C4-2B (cell line): Measurements from ENCODE around the gene GON4L.

Source experiments
- H3K27ac ChIP-seq: fragments of 450-650 bp; 2 replicates; pipeline ENCODE4 v1.5.1; 2017
- ZFX ChIP-seq: fragments of 450-650 bp; IDR thresholded peaks from 2 replicates; pipeline ENCODE4 v1.6.1; 2017
- TF ChIP-seq, protein P1 (sequence below): fragments of 450-650 bp; conservative IDR thresholded peaks from 2 replicates; pipeline ENCODE4 v1.5.1; 2017; ENCODE audit warnings: mild to moderate bottlenecking

GON4L gene

DNA sequence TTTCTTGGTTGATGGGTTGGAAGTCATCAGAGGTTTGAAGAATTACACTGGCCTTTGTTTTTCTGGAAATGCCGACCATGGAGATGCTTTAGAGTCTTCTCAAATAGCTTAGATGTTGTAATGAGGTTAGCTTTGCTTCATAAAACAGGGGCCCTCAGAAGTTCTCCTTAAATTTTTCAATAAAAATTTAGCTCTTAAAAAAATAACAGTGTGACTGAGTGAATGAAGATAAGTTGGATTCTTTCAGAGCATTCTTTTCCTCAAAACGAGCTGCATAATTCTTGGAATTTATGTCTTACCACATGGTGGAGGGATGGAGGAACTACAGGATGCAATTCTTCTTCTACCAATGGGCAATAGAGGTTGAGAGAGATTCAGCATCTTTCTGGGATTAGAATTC is 25.8 kb upstream of the GON4L start:
- no peak for TF ChIP-seq ZFX
- TF ChIP-seq, protein P1, sequence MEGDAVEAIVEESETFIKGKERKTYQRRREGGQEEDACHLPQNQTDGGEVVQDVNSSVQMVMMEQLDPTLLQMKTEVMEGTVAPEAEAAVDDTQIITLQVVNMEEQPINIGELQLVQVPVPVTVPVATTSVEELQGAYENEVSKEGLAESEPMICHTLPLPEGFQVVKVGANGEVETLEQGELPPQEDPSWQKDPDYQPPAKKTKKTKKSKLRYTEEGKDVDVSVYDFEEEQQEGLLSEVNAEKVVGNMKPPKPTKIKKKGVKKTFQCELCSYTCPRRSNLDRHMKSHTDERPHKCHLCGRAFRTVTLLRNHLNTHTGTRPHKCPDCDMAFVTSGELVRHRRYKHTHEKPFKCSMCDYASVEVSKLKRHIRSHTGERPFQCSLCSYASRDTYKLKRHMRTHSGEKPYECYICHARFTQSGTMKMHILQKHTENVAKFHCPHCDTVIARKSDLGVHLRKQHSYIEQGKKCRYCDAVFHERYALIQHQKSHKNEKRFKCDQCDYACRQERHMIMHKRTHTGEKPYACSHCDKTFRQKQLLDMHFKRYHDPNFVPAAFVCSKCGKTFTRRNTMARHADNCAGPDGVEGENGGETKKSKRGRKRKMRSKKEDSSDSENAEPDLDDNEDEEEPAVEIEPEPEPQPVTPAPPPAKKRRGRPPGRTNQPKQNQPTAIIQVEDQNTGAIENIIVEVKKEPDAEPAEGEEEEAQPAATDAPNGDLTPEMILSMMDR = no peak
- H3K27ac ChIP-seq = no peak overlapping the region

DNA sequence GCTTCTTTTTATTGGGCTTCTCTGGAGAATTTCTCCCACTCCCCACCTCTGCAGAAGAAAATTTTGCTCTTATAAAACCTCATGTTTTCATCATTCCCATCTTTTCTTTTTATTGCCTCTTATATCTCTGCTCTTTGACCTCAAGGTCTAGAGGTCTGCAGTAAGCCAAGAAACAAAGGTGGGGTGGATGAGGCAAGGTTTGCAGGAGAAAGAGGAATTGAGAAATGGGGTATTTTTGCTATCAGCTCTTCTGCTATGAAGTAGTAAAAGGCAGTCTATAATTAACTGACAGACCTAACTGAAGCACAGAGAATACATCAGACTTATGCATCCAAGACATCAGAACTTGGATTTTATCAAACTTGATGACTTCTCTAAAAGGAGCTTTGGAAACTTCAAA is 25.2 kb upstream of the GON4L start:
- TF ChIP-seq, protein P1 = no peak
- TF ChIP-seq ZFX = no peak
- H3K27ac ChIP-seq = no peak overlapping the region

DNA sequence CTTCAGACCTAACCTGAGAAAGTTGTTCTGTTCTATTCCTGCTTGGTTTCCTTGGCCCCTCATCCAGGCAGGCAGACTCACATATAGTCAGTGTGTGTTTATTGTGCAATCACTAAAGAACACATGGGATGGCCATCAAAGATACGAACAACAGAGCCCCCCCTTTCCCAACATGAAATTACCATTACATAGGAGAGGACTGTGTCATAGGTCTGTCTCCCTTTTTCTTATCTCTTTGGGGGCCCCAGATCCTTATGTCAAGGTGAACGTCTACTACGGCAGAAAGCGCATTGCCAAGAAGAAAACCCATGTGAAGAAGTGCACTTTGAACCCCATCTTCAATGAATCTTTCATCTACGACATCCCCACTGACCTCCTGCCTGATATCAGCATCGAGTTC is 23.9 kb upstream of the GON4L start:
- TF ChIP-seq, protein P1 = no peak
- no peak for TF ChIP-seq ZFX
- no peak overlapping the region for H3K27ac ChIP-seq

DNA sequence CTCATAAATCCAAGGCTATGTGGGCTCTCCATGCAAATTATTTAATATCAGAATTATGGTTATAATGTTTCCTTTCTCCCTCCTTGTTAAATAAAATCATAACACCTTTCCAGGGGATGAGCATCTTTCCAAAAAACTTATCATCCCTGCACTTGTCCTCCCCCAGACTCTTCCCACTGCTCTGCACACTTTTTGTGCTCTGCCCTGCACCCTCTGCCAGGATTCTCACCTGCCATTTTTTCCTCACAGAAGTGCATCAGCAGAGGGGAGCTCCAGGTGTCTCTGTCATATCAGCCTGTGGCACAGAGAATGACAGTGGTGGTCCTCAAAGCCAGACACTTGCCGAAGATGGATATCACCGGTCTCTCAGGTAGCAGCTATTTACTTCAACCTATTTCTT is 23.2 kb upstream of the GON4L start:
- no peak overlapping the region for H3K27ac ChIP-seq
- TF ChIP-seq ZFX = no peak
- TF ChIP-seq, protein P1 = no peak

DNA sequence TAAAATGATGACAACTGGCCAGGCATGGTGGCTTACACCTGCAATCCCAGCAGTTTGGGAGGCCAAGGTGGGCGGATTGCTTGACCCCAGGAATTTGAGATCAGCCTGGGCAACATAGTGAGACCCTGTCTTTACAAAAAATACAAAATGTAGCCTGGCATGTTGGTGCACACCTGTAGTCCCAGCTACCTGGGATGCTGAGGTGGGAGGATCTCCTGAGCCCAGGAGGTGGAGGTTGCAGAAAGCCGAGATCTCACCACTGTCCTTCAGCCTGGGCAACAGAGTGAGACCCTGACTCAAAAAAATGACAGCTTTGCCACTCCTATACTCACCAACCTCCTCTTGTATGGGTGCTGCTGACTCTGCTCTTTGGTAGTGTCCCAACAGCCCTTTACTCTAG is 20.9 kb upstream of the GON4L start:
- no peak overlapping the region for H3K27ac ChIP-seq
- TF ChIP-seq, protein P1 = no peak
- TF ChIP-seq ZFX = no peak

DNA sequence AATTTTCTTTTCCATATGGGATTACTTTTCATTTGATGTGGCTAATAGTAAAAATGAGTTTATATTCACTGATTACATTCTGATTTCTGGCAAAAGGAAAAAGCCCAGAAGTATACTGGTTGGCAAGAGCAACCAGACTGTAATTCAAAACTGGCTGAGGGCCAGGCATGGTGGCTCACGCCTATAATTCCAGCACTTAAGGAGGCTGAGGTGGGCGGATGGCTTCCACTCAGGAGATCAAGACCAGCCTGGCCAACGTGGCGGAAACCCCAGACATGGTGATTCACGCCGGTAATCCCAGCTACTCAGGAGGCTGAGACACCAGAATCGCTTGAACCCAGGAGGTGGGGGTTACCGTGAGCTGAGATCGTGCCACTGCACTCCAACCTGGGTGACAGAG is 16.8 kb upstream of the GON4L start:
- H3K27ac ChIP-seq = no peak overlapping the region
- TF ChIP-seq ZFX = no peak
- TF ChIP-seq, protein P1 = no peak

DNA sequence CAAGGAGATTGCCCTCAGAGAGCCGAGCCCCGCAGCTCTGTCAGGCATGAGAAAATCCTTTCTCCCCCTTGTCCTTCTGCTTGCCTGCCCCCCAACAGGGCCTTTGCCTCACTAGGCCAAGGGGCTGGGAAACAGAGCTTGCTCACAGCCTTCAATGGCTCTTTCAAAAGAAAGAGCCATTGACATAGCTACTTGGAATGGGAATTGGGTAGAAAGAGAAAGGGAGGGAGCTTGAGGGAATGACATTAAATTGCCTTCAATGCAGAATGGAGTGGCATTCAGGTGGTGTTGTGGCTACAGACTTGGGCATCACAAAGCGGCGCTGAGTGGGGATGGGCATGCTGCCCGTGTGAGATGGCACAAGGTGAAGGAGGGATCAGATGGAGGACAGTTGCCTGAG is 15.5 kb upstream of the GON4L start:
- H3K27ac ChIP-seq = no peak overlapping the region
- no peak for TF ChIP-seq ZFX
- TF ChIP-seq, protein P1 = no peak
